NB4 (cell line): ENCODE results near the gene CISD2.
"Not testable (repeated sequence)": the region's sequence is repeated elsewhere in the genome, so short reads cannot be mapped to it uniquely, and the experiment has no call there.

Source experiments
- DNase-seq: peaks from one replicate; pipeline ENCODE4 v3.0.0; 2010; ENCODE audit warnings: low read depth
- H3K4me3 ChIP-seq: one replicate; pipeline ENCODE4 v1.5.1; 2011; ENCODE audit warnings: mild to moderate bottlenecking, low read depth, low read length, moderate library complexity
- MAX ChIP-seq: IDR thresholded peaks from 2 replicates; pipeline ENCODE4 v1.6.1; 2011; ENCODE audit warnings: low read depth, low read length
- MYC ChIP-seq: IDR thresholded peaks from 2 replicates; pipeline ENCODE4 v1.6.1; 2011; ENCODE audit warnings: low read depth, low read length
- POLR2A ChIP-seq: IDR thresholded peaks from 2 replicates; pipeline ENCODE4 v1.6.1; 2011; ENCODE audit warnings: mild to moderate bottlenecking; ENCODE audit not compliant: insufficient read length; ENCODE audit errors: extremely low read depth
- TF ChIP-seq, protein P1 (sequence below): IDR thresholded peaks from one replicate; pipeline ENCODE4 v1.5.1; 2012; ENCODE audit warnings: low read depth, low read length

Gene CISD2

DNA sequence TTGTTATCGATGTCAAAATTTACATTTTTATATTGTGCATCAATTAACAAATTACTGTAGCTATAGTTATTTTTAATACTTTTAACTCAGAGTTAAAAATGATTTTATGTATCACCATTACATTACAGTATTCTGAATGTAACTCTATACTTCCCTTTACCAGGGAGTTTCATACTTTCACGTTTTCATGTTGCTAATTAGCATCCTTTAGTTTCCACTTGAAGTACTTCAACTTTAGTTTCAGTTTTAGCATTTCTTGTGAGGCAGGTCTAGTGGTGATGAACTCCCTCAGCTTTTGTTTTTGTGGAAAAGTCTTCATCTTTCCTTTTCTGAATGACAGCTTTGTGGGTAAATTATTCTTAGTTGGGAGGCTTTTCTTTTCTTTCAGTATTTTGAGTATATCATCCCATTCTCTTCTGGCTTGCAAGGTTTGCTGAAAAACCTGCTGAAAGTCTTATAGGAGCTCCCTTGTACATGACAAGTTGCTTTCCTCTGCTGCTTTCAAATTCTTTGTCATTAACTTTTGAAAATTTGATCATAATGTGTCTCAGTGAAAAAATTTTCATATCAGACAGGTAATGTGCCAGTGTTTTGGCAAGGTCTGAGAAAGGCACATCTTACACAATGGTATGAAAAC is 9.8 kb upstream of the CISD2 start:
- TF ChIP-seq, protein P1, sequence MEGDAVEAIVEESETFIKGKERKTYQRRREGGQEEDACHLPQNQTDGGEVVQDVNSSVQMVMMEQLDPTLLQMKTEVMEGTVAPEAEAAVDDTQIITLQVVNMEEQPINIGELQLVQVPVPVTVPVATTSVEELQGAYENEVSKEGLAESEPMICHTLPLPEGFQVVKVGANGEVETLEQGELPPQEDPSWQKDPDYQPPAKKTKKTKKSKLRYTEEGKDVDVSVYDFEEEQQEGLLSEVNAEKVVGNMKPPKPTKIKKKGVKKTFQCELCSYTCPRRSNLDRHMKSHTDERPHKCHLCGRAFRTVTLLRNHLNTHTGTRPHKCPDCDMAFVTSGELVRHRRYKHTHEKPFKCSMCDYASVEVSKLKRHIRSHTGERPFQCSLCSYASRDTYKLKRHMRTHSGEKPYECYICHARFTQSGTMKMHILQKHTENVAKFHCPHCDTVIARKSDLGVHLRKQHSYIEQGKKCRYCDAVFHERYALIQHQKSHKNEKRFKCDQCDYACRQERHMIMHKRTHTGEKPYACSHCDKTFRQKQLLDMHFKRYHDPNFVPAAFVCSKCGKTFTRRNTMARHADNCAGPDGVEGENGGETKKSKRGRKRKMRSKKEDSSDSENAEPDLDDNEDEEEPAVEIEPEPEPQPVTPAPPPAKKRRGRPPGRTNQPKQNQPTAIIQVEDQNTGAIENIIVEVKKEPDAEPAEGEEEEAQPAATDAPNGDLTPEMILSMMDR: no peak
- TF ChIP-seq POLR2A: no peak
- TF ChIP-seq MYC: no peak
- no peak for TF ChIP-seq MAX
- DNase-seq: no peak
- no peak overlapping the region for H3K4me3 ChIP-seq

- DNase-seq: no peak
- TF ChIP-seq POLR2A: no peak
- no peak overlapping the region for H3K4me3 ChIP-seq
Observed at GRCh38 chr4:102860611-102861324, 8.0 kb upstream of the CISD2 start.

DNA sequence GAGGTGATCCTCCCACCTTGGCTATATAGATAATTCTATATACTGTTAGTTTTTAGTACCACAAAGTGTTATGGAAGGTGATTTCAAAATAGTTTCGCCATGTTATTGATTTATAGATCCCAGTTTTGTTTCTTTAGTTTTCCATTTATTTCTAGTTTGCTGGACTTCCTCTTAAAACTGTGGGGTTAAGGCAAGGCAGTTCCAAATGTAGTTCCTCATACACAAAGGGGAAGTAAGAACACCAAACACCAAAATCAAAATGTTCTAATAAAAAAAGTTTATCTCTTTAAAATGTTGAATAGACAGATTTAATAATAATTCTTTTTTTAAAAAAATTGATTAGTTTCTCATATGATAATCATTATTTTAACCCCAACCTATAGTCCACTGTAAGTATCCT is 6.8 kb upstream of the CISD2 start:
- TF ChIP-seq POLR2A (no peak), MAX (no peak), MYC (no peak)
- TF ChIP-seq, protein P1: no peak
- H3K4me3 ChIP-seq: no peak overlapping the region
- DNase-seq: peak; percentile 52

- no peak overlapping the region for H3K4me3 ChIP-seq
- DNase-seq: no peak
- TF ChIP-seq POLR2A (no peak), MYC (no peak), MAX (no peak)
- TF ChIP-seq, protein P1: no peak
Observed at GRCh38 chr4:102862747-102863146, 6.0 kb upstream of the CISD2 start.

GRCh38 chr4:102865327-102865726 is 3.5 kb upstream of the CISD2 start:
- H3K4me3 ChIP-seq, DNase-seq: not testable (repeated sequence)

DNA sequence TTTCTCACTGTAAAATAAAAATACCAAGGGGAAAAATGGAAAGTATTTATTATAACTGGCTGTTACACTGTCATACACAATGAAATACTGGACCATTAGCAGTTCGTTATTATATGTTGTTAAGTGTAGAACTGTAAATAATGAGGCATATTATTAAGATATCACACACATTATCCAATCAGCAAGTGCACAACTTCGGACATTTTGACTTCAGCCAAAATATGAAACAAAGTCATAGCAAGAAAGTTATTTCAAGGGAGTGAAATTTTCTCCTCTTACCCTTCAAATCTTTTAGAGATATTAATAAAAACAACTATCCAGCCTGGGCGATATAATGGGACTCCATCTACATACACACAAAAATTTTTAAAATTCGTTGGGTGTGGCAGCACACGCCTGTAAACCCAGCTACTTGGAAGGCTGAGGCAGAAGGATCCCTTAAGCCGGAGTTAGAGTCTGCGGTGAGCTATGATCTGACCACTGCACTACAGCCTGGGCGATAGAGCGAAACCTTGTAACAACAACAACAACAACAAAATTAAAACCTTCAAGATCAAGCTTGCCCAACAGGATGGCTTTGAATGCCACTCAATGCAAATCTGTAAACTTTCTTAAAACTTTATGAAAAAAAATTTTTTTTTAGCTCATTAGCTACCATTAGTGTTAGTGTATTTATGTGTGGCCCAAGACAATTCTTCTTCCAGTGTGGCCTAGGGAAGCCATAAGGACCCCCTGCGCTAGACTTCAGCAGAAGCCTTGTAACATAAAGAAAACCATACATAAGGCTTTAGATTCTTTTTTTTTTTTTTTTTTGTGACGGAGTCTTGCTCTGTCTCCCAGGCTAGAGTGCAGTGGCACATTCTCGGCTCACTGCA is 1.3 kb upstream of the CISD2 start:
- peak overlapping the region; percentile 70 for H3K4me3 ChIP-seq
- peak; percentile 74 for DNase-seq
- TF ChIP-seq MYC (no peak), POLR2A (no peak), MAX (no peak)
- TF ChIP-seq, protein P1: no peak
